Lower leg skin (tissue), 4 donors: ENCODE data around the gene GLOD4. TPM values are rescaled to one million over a fixed set of nuclear protein-coding genes. Genes with fewer than 3 reads are reported as not detected.
"Not testable (repeated sequence)": the region's sequence is repeated elsewhere in the genome, so short reads cannot be mapped to it uniquely, and the experiment has no call there.

Experiments used
- DNase-seq, 2 donors: peaks; one replicate each; pipeline ENCODE4 v3.0.0-alpha.2; 2019; ENCODE audit warnings: low spot score in 2 of 2
- H3K4me3 ChIP-seq: fragments of 200-600 bp; sonication (generic); 2 replicates; pipeline ENCODE4 v1.5.1; 2017; ENCODE audit warnings: mild to moderate bottlenecking, low read depth; ENCODE audit not compliant: poor library complexity, severe bottlenecking
- CTCF ChIP-seq, 3 donors: fragments of 450-650 bp; IDR thresholded peaks; one replicate each; pipeline ENCODE4 v1.5.1; 2016; ENCODE audit warnings: antibody characterized with exemption in 3 of 3, mild to moderate bottlenecking in 3 of 3, moderate library complexity in 2 of 3
- POLR2A ChIP-seq, 2 donors: fragments of 450-650 bp; IDR thresholded peaks; one replicate each; pipeline ENCODE4 v1.6.1; 2016 to 2017; ENCODE audit warnings: antibody characterized with exemption in 2 of 2, mild to moderate bottlenecking in 1 of 2, moderate library complexity in 1 of 2
- WGBS, 2 donors: methylation state at CpG; one replicate each; pipeline ENCODE4 v1.1.5; 2018; 5-methylcytosine and 5-hydroxymethylcytosine counted together
- intact Hi-C: fragments of 100-400 bp; cut with DNase I; formaldehyde crosslinking; loops from one replicate; pipeline ENCODE4 v1.15.0; 2023; ENCODE audit warnings: low total_unique reads
- total RNA-seq, 4 donors: library from RNA; depleted of rRNA; stranded (reverse); fragments of >200 nt; gene quantifications; one replicate each; pipeline ENCODE4 v1.1.0, GENCODE V29; 2016

The GLOD4 gene
- total RNA-seq, 4 donors from 2014 or later, result 69.7 to 99.5 (median 84.0) TPM

GRCh38 chr17:794876-795275 lies 12.8 kb upstream of the GLOD4 start:
- no peak overlapping the region for H3K4me3 ChIP-seq
- peak; percentile 86 to 97 for DNase-seq
- intact Hi-C loops, result no loop called here
- WGBS, 2 donors, result 7 to 8% methylated on average over 18 of the region's 18 CpGs
- TF ChIP-seq CTCF (IDR thresholded peaks at IDR 0.05) (no peak), POLR2A (IDR thresholded peaks at IDR 0.05) (no peak)

GRCh38 chr17:792277-792676 lies 10.2 kb upstream of the GLOD4 start:
- 77 to 83% methylated on average over 9 of the region's 9 CpGs for WGBS, 2 donors

GRCh38 chr17:791829-792228 lies 9.7 kb upstream of the GLOD4 start:
- TF ChIP-seq POLR2A (IDR thresholded peaks at IDR 0.05) (no peak), CTCF (IDR thresholded peaks at IDR 0.05) (no peak)
- WGBS, 2 donors, result 86 to 87% methylated on average over 19 of the region's 19 CpGs
- intact Hi-C loops, result no loop called here
- no peak for DNase-seq
- no peak overlapping the region for H3K4me3 ChIP-seq

More at GRCh38 chr17:792277-792676, 10.2 kb upstream of the GLOD4 start:
- TF ChIP-seq CTCF (IDR thresholded peaks at IDR 0.05), result no peak
- no peak for TF ChIP-seq POLR2A (IDR thresholded peaks at IDR 0.05)
- no peak overlapping the region for H3K4me3 ChIP-seq
- intact Hi-C loops, result no loop called here
- no peak for DNase-seq

- H3K4me3 ChIP-seq, DNase-seq, intact Hi-C loops: not testable (repeated sequence)
- 53 to 76% methylated on average over 10 to 11 of the region's 12 CpGs for WGBS, 2 donors
These were observed 8.8 kb upstream of the GLOD4 start for GRCh38 chr17:790874-791247.

GRCh38 chr17:789931-790873 lies 8.1 kb upstream of the GLOD4 start:
- H3K4me3 ChIP-seq, intact Hi-C loops: not testable (repeated sequence)
- WGBS, 2 donors, result 50 to 56% methylated on average over 30 to 31 of the region's 38 CpGs
- DNase-seq, result peak in 1 of 2 donors; percentile 76

- intact Hi-C loops, result no loop called here
These were observed 7.2 kb upstream of the GLOD4 start for GRCh38 chr17:789160-789840.

More at GRCh38 chr17:789160-789840, 7.2 kb upstream of the GLOD4 start:
- DNase-seq, result no peak
- 62 to 66% methylated on average over 14 of the region's 14 CpGs for WGBS, 2 donors
- H3K4me3 ChIP-seq, result no peak overlapping the region
- TF ChIP-seq POLR2A (IDR thresholded peaks at IDR 0.05) (no peak), CTCF (IDR thresholded peaks at IDR 0.05) (no peak)
